GM23338 (cell line): ENCODE measurements around the gene TRIM28. TPM values are rescaled to one million over a fixed set of nuclear protein-coding genes. Genes with fewer than 3 reads are reported as not detected.

Source experiments
- ATAC-seq: fragments of 200-7000 bp; cut with Tn5 transposase; 3 replicates; pipeline ENCODE4 v1.9.1; 2020
- DNase-seq: peaks from one replicate; pipeline ENCODE4 v3.0.0-alpha.2; 2015; ENCODE audit warnings: low spot score
- H2AFZ ChIP-seq: fragments of 200-600 bp; sonication (generic); 2 replicates; pipeline ENCODE4 v1.8.0; 2016; ENCODE audit warnings: antibody characterized with exemption, mild to moderate bottlenecking, moderate library complexity
- H3F3A ChIP-seq: fragments of 200-600 bp; sonication (generic); replicated peaks from 2 replicates; pipeline ENCODE4 v1.8.0; 2017; ENCODE audit warnings: antibody characterized with exemption, mixed run types, low read depth
- H3K27ac ChIP-seq: fragments of 200-600 bp; sonication (generic); 2 replicates; pipeline ENCODE4 v1.6.1; 2016; ENCODE audit warnings: low read depth
- H3K27me3 ChIP-seq: fragments of 200-600 bp; sonication (generic); 2 replicates; pipeline ENCODE4 v1.8.0; 2016; ENCODE audit warnings: mild to moderate bottlenecking, mixed run types, moderate library complexity; ENCODE audit not compliant: insufficient read depth
- H3K36me3 ChIP-seq: fragments of 200-600 bp; sonication (generic); 2 replicates; pipeline ENCODE4 v1.8.0; 2016; ENCODE audit warnings: mild to moderate bottlenecking; ENCODE audit not compliant: insufficient read depth
- H3K4me1 ChIP-seq: fragments of 200-600 bp; sonication (generic); 2 replicates; pipeline ENCODE4 v1.8.0; 2016; ENCODE audit warnings: mild to moderate bottlenecking, moderate library complexity; ENCODE audit not compliant: insufficient read depth
- H3K4me2 ChIP-seq: fragments of 200-600 bp; sonication (generic); 2 replicates; pipeline ENCODE4 v1.7.1; 2017; ENCODE audit warnings: mixed run types
- H3K4me3 ChIP-seq: fragments of 200-600 bp; sonication (generic); 2 replicates; pipeline ENCODE4 v1.6.1; 2016; ENCODE audit warnings: mixed run types
- H3K79me2 ChIP-seq: fragments of 200-600 bp; sonication (generic); replicated peaks from 2 replicates; pipeline ENCODE4 v1.8.0; 2017; ENCODE audit warnings: mild to moderate bottlenecking; ENCODE audit not compliant: insufficient read depth
- H3K9me2 ChIP-seq: fragments of 200-600 bp; sonication (generic); 2 replicates; pipeline ENCODE4 v1.8.0; 2017; ENCODE audit not compliant: insufficient read depth
- H4K20me1 ChIP-seq: fragments of 200-600 bp; sonication (generic); replicated peaks from 2 replicates; pipeline ENCODE4 v1.8.0; 2017; ENCODE audit warnings: mild to moderate bottlenecking; ENCODE audit not compliant: insufficient read depth
- H3K27ac Mint-ChIP-seq: 2 replicates; pipeline ENCODE4 v1.8.0; 2020; ENCODE audit warnings: inconsistent platforms, mild to moderate bottlenecking, moderate library complexity, mixed read lengths
- H3K27me3 Mint-ChIP-seq: 3 replicates; pipeline ENCODE4 v1.8.0; 2022; ENCODE audit warnings: low read depth, mild to moderate bottlenecking, moderate library complexity, mixed read lengths, inconsistent platforms; ENCODE audit not compliant: insufficient read depth, poor library complexity
- H3K36me3 Mint-ChIP-seq: 3 replicates; pipeline ENCODE4 v1.8.0; 2021; ENCODE audit warnings: low read depth, mild to moderate bottlenecking, inconsistent platforms, moderate library complexity, mixed read lengths
- H3K4me1 Mint-ChIP-seq: 3 replicates; pipeline ENCODE4 v1.8.0; 2020; ENCODE audit warnings: mild to moderate bottlenecking, inconsistent platforms, mixed read lengths
- H3K4me3 Mint-ChIP-seq: 3 replicates; pipeline ENCODE4 v1.8.0; 2021; ENCODE audit warnings: moderate library complexity, mild to moderate bottlenecking, inconsistent platforms, mixed read lengths
- H3K9me3 Mint-ChIP-seq: 3 replicates; pipeline ENCODE4 v1.8.0; 2020; ENCODE audit warnings: moderate library complexity, mild to moderate bottlenecking, inconsistent platforms, mixed read lengths
- CREB1 ChIP-seq: fragments of 250-450 bp; sonication (Bioruptor Pico); IDR thresholded peaks from 2 replicates; pipeline ENCODE4 v1.5.0; 2020; ENCODE audit warnings: low read depth, mild to moderate bottlenecking, moderate library complexity
- CTCF ChIP-seq, 2 experiments: fragments of 200-600 bp in 1 of 2; sonication (generic) in 1 of 2; conservative IDR thresholded peaks; 2 replicates each; pipeline versions ENCODE4 v1.5.1 to v1.6.1; 2016 to 2017; ENCODE audit warnings: antibody characterized with exemption in 2 of 2, low read depth in 2 of 2, mild to moderate bottlenecking in 2 of 2, moderate library complexity in 1 of 2
- ETS1 ChIP-seq: IDR thresholded peaks from 2 replicates; pipeline ENCODE4 v1.6.1; 2016; ENCODE audit warnings: antibody characterized with exemption
- EZH2 ChIP-seq: fragments of 200-600 bp; sonication (generic); IDR thresholded peaks from one replicate; pipeline ENCODE4 v1.8.0; 2017; ENCODE audit warnings: antibody characterized with exemption, mild to moderate bottlenecking, low read depth; ENCODE audit not compliant: unreplicated experiment
- JUNB ChIP-seq: IDR thresholded peaks from one replicate; pipeline ENCODE4 v1.6.1; 2016; ENCODE audit warnings: antibody characterized with exemption; ENCODE audit not compliant: unreplicated experiment
- POLR2AphosphoS5 ChIP-seq: IDR thresholded peaks from 2 replicates; pipeline ENCODE4 v1.6.1; 2016; ENCODE audit warnings: antibody characterized with exemption, low read depth
- REST ChIP-seq: IDR thresholded peaks from one replicate; pipeline ENCODE4 v1.6.1; 2018; ENCODE audit warnings: antibody characterized with exemption; ENCODE audit not compliant: unreplicated experiment
- STAT1 ChIP-seq: IDR thresholded peaks from one replicate; pipeline ENCODE4 v1.6.1; 2016; ENCODE audit warnings: antibody characterized with exemption; ENCODE audit not compliant: unreplicated experiment
- ZNF114 ChIP-seq: fragments of 250-450 bp; sonication (Bioruptor Pico); IDR thresholded peaks from 2 replicates; pipeline ENCODE4 v1.5.0; 2020; ENCODE audit warnings: mild to moderate bottlenecking, moderate library complexity
- ZNF331 ChIP-seq: fragments of 250-450 bp; sonication (Bioruptor Pico); IDR thresholded peaks from 2 replicates; pipeline ENCODE4 v1.5.0; 2020; ENCODE audit warnings: low read depth, mild to moderate bottlenecking, moderate library complexity
- ZNF462 ChIP-seq: fragments of 250-450 bp; sonication (Bioruptor Pico); IDR thresholded peaks from 2 replicates; pipeline ENCODE4 v1.5.0; 2020; ENCODE audit warnings: mild to moderate bottlenecking, moderate library complexity
- polyA plus RNA-seq: library from polyadenylated mRNA; unstranded; fragments of >200 nt; fragmentation: Nextera tagmentation; extraction: Ambion mirVana; gene quantifications from 2 replicates; pipeline ENCODE4 v1.2.1, GENCODE V29; 2016
- total RNA-seq: library from RNA; depleted of rRNA; stranded (reverse); fragments of >200 nt; shearing (Covaris generic); gene quantifications from 2 replicates; pipeline ENCODE4 v1.2.3, GENCODE V29; 2014

TRIM28 gene
- total and polyA plus RNA-seq, 2 experiments from 2014 or later = 920 to 1,430 TPM

- no peak for DNase-seq
- H3K4me1 Mint-ChIP-seq = peaks cover 12% of the 10 kb centered on the region
These were observed 41.7 kb downstream of the TRIM28 start for GRCh38 chr19:58585442-58586132.

More at GRCh38 chr19:58585442-58586132, 41.7 kb downstream of the TRIM28 start:
- peaks cover 19% of the 10 kb centered on the region for H3K36me3 Mint-ChIP-seq
- Histone ChIP-seq H3K36me3 (no peaks in the 10 kb centered on the region; the same call in 1 of the 2 replicates), H3K27ac (no peak overlapping the region), H4K20me1 (0 out of 2 replicates have a peak, but pooled peaks cover 11% of the 10 kb centered on the region), H3K4me1 (no peaks in the 10 kb centered on the region), H3F3A (peaks cover 6% of the 10 kb centered on the region; the same call in 1 of the 2 replicates), H2AFZ (no peak overlapping the region), H3K79me2 (no peaks in the 10 kb centered on the region), H3K4me3 (no peak overlapping the region), H3K27me3 (no peaks in the 10 kb centered on the region), H3K4me2 (no peak overlapping the region), H3K9me2 (no peaks in the 10 kb centered on the region)
- TF ChIP-seq ZNF114 (CRISPR knock-in tag) (no peak), EZH2 (no peak), STAT1 (no peak), ZNF462 (no peak), ETS1 (no peak), CREB1 (CRISPR knock-in tag) (no peak), POLR2AphosphoS5 (no peak), REST (no peak), ZNF331 (no peak), JUNB (no peak), CTCF (conservative IDR thresholded peaks at IDR 0.05; ENCODE audit: low read depth in 2 of 2) (no peak)
- peaks cover 3% of the 10 kb centered on the region; the same call in 1 of the 3 replicates for H3K9me3 Mint-ChIP-seq
- no peak overlapping the region for H3K27ac Mint-ChIP-seq
- H3K4me3 Mint-ChIP-seq = no peak overlapping the region
- peaks cover 10% of the 10 kb centered on the region for H3K27me3 Mint-ChIP-seq
- no peak for ATAC-seq
